ENCODE results near the gene FAM78A.
"Not testable (repeated sequence)": the region's sequence is repeated elsewhere in the genome, so short reads cannot be mapped to it uniquely, and the experiment has no call there.

Gene FAM78A

GRCh38 chr9:131236761-131237160, 39.5 kb downstream of the FAM78A start:
- DNase-seq (ENCODE audit: low spot score), result no peak

GRCh38 chr9:131236161-131236560, 40.1 kb downstream of the FAM78A start:
- DNase-seq (ENCODE audit: low spot score), result no peak

DNA sequence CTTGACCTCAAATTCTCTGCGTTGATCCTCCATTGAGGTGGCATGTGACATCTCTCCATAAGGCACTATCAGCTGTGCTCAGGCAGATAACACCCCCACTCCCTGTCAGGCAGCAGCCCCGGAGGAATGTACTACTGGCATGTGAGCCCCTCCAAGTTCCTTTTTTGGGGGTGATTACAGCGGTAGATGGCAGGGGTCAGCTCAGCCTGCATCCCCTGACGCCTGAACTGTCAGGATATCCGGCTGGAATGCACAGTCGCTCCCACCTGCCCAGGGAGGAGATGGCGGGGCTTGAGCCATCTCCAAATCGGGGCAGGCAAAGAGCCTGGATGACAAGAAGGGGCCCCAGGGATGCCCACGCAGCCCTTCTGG, 40.8 kb downstream of the FAM78A start:
- DNase-seq (ENCODE audit: low spot score), result no peak

DNA sequence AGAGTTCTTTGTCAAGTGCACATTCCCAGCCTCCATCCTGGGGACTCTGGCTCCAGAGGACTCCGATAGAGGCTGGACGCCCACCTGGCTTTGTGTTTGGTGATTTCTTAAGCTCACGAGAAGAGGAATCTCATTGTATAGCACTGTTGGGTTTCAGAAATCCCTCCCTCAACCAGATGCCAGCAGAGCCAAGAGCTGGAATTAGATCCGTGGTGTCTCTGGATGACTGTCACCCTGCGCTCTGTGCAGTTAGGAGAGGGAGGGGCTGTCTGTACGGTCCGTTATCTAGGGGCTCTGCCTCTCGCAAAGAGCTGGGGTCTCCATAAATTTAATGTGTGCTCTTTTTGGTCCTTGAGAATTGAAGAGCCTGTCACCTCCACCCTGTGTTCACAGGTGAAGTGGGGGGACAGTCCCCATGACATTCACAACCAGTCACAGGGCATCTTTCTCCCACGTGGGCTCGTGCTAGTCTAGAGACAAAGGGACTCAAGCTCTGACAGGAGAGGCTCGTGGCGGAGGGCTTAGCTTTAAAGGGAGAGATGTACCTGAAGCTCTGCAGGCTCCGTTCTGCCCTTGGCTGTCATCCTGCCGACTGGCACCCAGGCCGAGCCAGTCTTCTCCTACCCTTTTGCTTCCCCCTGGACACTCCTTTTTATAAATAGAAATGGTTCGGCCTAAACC, 41.4 kb downstream of the FAM78A start:
- no peak for DNase-seq (ENCODE audit: low spot score)

DNA sequence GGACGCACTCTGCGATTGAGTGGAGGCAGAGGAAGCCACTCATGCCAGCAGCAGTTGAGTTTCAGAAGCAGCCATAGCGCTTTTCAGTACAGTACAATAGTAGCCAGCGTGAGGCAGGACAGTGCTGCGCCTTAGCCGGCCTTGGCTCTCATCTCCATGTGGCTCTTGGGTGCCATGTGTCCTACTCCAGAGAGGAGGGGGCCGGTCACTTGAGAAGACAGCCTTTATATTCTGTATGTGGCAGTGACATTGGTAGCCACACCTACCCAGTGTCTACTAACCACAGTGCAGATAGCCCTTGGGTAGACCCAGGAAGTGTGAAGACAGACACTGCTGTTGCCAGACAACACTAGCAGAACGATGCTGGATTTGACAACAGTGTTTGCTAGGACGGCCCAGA, 42.3 kb downstream of the FAM78A start:
- no peak for DNase-seq (ENCODE audit: low spot score)

DNA sequence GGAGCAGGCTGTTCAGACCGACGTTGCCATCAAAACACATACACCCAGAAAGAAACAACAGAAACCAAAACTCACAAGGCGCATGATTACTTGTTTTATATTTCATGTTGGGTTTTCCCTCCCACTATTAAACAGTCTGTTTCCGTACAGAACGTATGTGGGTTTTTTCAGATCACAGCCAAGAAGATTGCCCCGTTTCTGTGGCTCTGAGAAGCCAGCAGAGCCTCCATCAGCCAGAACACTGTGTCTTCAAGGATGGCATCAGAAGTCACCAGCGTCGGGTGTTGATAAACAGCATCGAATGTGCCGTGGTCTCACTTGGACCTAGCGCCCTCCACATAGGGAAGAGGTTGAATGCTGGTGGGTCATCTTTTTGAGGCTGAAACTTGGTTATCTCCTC, 42.8 kb downstream of the FAM78A start:
- no peak for DNase-seq (ENCODE audit: low spot score)

- DNase-seq (ENCODE audit: low spot score), result no peak
These were observed 47.3 kb downstream of the FAM78A start for GRCh38 chr9:131228988-131229387.

GRCh38 chr9:131227959-131228460, 48.3 kb downstream of the FAM78A start:
- DNase-seq (ENCODE audit: low spot score), result no peak

DNA sequence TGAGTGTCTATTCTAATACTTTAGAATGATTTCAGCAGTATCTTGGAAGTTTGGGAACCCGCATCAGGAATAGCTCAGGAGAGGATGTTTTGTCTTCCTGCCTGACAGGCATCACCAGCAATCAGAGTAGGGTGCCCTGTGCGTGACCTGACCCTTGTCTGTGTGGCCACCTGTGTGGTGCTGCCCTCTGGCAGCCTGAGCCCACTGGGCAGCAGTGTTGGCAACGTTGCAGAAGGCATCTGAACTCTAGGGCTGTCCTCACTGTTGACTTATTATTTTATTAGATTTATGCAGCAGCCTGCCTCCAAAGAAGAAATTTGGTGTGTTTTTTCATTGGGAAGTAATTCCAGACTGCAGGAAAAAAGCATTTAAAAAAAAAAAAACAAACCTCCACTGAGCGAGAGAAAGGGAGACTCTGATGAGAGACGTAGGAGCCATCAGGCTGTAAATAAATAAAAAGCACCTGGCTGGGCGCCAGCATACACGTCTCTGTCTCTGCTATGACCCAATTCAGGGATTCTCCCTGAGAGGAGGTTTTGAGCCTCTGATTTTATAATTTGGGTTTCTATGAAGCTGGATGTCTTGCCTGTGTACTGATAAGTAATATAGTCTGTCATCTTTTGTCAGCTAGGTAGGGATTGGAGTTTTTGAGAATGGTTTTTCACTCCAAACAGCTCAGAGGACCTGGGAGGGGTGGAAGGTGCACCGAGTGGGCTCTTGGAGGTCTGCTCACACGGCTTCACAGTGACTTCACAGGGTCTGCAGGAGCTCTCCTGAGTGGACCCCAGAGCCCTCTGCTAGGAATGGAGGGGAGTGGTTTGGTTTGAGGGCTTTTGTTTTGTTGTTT, 49.0 kb downstream of the FAM78A start:
- DNase-seq (ENCODE audit: low spot score), result no peak

DNA sequence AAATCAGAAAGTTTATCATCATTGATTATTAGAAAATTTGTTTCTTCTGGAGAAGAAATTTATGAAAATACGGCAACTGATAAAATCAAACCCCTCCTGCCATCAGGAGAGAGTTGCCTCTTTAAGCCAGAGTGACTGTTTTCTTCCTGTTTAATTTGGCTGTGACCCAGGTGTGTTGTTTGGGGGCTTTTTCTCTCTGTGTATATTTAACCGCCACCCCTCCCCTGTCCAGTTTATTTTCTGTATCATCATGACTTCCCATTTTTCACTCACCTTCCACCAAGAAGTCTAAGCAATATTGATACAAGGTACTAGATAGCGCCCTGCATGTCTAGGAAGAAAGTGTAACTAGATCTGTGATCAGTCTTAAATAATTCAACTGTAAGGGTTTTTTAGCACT, 50.1 kb downstream of the FAM78A start:
- DNase-seq (ENCODE audit: low spot score), result no peak

DNA sequence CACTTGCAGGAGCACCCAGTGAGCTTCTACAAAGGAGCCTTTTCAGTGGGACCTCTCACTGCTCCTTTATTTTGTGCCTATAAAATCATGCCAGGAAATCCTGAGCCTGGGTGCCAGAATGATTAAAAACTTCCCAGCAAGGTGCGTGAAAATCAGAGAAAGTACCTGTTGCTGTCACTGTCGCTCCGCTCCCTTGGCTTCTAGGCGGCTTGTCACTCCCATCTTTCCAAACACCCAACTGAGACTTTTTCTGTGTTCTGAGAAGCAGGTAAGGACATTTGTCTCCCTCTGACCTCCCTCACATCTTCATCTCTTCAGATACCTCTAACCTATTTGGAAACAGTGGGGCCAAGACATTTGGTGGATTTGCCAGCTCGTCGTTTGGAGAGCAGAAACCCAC, 53.9 kb downstream of the FAM78A start:
- no peak for DNase-seq (ENCODE audit: low spot score)

DNA sequence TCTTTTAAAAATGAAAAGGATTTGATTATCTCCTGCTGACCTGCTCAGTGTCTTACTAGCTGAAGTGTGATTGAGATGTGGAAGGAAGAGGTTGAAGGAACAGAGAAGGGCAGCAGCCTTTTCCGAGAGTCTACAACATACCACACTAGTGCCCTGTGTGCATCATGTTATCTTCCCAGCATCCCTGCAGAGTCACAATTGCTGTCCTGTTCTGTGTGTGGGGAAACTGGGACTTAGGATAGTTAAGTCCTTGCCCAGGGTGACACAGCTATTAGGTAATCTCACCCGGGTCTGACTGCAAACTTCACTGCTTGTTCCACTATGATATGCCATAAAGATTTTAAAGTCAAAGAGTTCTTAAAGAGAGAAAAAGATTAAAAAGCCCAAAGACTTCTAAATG, 55.8 kb downstream of the FAM78A start:
- no peak for DNase-seq (ENCODE audit: low spot score)

DNA sequence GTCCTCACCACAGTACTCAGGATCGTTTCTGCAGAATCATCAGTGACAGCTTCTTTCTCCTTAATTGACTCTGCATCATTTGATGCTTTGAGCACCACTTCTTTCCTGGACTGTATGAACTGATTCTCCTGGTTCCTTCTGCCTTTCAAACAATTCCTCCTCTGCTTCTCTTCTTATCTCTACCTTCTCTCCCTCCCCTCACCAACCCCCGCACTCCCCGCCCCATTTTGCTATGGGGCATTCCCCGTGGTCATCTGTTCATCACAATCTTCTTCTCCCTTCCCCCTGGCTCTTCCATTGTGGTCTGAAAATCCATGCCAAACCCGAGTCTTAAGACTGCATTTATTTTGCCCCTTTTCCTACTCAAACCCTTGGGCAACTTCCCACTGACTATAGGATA, 57.9 kb downstream of the FAM78A start:
- no peak for DNase-seq (ENCODE audit: low spot score)

DNA sequence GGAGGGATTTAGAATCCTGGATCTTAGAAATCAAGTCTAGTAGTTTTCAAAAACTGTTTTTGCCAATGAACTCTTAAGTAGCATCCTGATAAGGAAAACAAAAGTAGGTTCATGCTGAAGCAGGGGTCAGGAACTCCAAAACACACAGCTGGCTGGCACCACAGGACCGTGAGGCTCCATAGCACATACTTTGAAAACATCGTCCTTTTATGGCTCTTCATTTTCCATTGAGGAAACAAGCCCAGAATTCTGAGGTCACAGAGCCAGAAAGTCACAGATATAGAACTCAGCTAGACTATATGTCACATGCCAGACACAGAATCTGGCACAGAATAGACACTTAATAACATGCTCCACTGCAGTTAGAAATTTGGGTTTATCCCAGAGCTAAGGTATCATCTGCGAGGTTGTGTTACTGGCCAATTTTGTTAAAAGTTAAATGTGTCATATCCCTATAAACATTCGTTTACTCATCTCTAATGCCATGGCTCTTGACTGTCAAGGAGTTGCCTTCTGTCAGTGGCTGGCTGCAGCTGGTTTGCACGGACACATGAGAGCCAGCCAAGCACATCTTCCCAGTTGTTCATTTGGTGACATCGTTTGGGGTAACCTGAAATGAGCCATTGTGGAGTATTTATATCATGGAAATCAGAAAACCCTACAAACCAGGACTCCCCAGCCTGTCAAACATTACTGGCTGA, 58.8 kb downstream of the FAM78A start:
- no peak for DNase-seq (ENCODE audit: low spot score)

GRCh38 chr9:131216806-131217205, 59.5 kb downstream of the FAM78A start:
- DNase-seq (ENCODE audit: low spot score), result no peak

- no peak for DNase-seq (ENCODE audit: low spot score)
These were observed 61.4 kb downstream of the FAM78A start for GRCh38 chr9:131214876-131215275.

DNA sequence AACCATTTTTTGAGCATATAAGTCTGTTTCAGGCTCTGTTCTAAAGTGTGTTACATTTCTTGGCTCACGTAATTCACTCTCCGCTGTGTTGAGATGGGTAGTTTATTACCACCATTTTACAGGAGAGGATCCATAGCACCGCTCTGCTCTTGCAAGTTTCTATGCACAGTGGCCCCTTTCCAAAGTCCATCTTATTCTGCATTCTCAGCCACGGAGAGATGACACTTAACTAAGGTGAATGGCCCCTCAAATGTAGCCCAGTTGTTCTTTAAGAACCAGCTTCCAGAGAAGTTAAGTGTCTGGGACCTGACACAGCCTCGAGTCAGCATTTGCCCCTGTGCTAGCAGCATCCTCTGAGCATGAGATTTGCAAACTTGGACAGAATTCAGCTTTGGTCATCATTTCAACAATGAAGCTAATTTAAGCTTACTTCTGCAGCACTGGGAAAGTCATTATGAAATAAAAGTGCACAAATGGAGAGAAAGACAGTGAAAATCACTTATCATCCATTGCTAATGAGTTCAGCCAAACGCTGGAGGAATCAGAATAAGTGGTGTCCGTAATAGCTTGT, 61.9 kb downstream of the FAM78A start:
- peak; percentile 78 for DNase-seq (ENCODE audit: low spot score)

DNA sequence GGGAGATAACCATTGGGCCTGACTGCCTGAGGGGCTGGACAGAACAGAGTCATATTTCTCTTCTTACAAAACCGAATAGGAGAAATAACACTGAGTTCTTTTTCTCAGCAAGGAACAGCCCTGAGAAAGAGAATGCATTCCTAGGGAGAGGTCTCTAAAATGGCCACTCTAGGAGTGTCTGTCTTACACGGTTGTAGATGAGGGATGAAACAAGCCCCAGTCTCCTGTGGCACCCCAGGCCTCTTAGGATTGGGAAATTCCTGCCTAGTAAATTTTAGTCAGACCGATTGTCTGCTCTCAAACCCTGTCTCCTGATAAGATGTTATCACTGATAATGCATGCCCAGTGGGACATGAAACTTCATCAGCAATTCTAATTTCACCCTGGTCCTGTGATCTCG, 64.4 kb downstream of the FAM78A start:
- DNase-seq (ENCODE audit: low spot score), result not testable (repeated sequence)
